ENCODE data around the gene SOWAHA.

SOWAHA gene

DNA sequence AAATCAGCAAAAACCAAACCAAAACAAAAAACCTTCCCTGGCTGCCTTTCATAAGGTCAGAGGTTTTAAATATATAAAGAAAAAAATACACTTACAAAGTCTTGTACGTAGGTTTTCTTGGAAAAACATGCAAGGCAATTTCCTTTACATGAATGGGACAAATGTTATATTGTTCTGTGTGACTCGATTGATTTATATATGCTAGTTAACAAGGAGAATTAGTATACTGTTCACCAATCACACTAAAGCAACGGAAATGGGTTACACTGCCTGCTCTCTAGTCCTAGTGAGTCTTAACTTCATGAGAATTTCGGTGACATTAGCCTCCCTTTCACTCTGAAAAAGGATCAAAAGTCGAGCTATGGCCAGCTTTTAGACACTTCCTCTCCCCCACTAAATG is 47.6 kb downstream of the SOWAHA start:
- no peak for TF ChIP-seq ZFX (IDR thresholded peaks at IDR 0.05)
- TF ChIP-seq, protein P1, sequence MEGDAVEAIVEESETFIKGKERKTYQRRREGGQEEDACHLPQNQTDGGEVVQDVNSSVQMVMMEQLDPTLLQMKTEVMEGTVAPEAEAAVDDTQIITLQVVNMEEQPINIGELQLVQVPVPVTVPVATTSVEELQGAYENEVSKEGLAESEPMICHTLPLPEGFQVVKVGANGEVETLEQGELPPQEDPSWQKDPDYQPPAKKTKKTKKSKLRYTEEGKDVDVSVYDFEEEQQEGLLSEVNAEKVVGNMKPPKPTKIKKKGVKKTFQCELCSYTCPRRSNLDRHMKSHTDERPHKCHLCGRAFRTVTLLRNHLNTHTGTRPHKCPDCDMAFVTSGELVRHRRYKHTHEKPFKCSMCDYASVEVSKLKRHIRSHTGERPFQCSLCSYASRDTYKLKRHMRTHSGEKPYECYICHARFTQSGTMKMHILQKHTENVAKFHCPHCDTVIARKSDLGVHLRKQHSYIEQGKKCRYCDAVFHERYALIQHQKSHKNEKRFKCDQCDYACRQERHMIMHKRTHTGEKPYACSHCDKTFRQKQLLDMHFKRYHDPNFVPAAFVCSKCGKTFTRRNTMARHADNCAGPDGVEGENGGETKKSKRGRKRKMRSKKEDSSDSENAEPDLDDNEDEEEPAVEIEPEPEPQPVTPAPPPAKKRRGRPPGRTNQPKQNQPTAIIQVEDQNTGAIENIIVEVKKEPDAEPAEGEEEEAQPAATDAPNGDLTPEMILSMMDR (conservative IDR thresholded peaks at IDR 0.05): no peak
- H3K27ac ChIP-seq: no peak overlapping the region

DNA sequence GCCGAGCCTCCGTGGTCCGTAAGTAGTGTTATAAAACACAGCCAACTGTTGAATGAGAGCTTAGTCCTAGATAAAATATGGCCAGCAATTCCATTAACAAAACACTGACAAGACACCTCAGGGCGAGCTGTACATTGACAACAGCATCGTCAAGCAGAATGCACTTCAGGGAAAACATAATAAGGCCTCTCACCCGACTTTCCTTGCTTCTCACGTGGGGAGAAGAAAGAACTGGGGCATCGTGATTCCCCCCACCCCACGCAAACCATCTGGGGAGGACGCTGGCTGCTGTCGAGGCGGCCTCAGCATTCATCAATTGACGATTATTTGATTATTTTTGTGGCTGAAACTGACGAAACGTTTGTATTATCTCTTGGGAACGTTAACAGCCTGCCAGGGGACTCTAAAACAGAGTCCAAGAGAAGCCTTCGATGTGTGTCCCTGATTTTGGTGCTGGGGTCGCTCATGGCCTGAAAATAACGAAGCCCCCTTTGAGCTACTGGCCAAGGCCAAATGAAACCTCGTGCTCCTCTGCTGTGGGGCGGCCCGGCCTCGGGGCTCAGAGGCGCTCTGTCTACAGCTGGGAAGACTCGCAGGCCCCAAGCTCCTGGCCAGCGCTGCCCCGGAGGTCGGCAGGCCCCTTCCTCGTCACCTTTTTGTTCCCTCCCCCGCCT is 52.7 kb downstream of the SOWAHA start:
- peak overlapping the region; percentile 92 for H3K27ac ChIP-seq
- no peak for TF ChIP-seq ZFX (IDR thresholded peaks at IDR 0.05)
- TF ChIP-seq, protein P1 (conservative IDR thresholded peaks at IDR 0.05): no peak

Data from C4-2B (cell line).